SIG-M5 treated with dmso at 0.1 percent for 504 hours (cell line): ENCODE measurements around the gene PLEKHA6.
A peak's percentile ranks its signal among the peaks of the same experiment; 100 is the strongest.
"Not testable (repeated sequence)": the region's sequence is repeated elsewhere in the genome, so short reads cannot be mapped to it uniquely, and the experiment has no call there.

Experiments used
- DNase-seq: peaks from one replicate; lab custom pipeline; 2025; ENCODE audit not compliant: unreplicated experiment; lab: John Stamatoyannopoulos, UW

PLEKHA6 gene

GRCh38 chr1:204246876-204247275 lies 112.9 kb downstream of the PLEKHA6 start:
- no peak for DNase-seq

- no peak for DNase-seq
Observed at GRCh38 chr1:204242920-204243319, 116.8 kb downstream of the PLEKHA6 start.

GRCh38 chr1:204241914-204242313 lies 117.8 kb downstream of the PLEKHA6 start:
- no peak for DNase-seq

GRCh38 chr1:204241050-204241449 lies 118.7 kb downstream of the PLEKHA6 start:
- DNase-seq: peak; percentile 35

GRCh38 chr1:204240233-204240632 lies 119.5 kb downstream of the PLEKHA6 start:
- no peak for DNase-seq

GRCh38 chr1:204239401-204239800 lies 120.3 kb downstream of the PLEKHA6 start:
- DNase-seq: not testable (repeated sequence)

GRCh38 chr1:204238520-204238919 lies 121.2 kb downstream of the PLEKHA6 start:
- not testable (repeated sequence) for DNase-seq

GRCh38 chr1:204237515-204237914 lies 122.2 kb downstream of the PLEKHA6 start:
- DNase-seq: not testable (repeated sequence)

GRCh38 chr1:204232526-204232925 lies 127.2 kb downstream of the PLEKHA6 start:
- DNase-seq: no peak

- no peak for DNase-seq
Observed at GRCh38 chr1:204230211-204230610, 129.5 kb downstream of the PLEKHA6 start.

- no peak for DNase-seq
Observed at GRCh38 chr1:204228896-204229295, 130.8 kb downstream of the PLEKHA6 start.

- DNase-seq: no peak
Observed at GRCh38 chr1:204227996-204228785, 131.5 kb downstream of the PLEKHA6 start.

GRCh38 chr1:204227351-204227750 lies 132.4 kb downstream of the PLEKHA6 start:
- no peak for DNase-seq

- DNase-seq: peak; percentile 70
Observed at GRCh38 chr1:204225841-204226735, 133.6 kb downstream of the PLEKHA6 start.

GRCh38 chr1:204224655-204225054 lies 135.1 kb downstream of the PLEKHA6 start:
- no peak for DNase-seq

GRCh38 chr1:204223129-204223860 lies 136.4 kb downstream of the PLEKHA6 start:
- DNase-seq: no peak

GRCh38 chr1:204222764-204223055 lies 137.0 kb downstream of the PLEKHA6 start:
- DNase-seq: no peak

GRCh38 chr1:204222006-204222763 lies 137.5 kb downstream of the PLEKHA6 start:
- no peak for DNase-seq

- no peak for DNase-seq
Observed at GRCh38 chr1:204221271-204221670, 138.5 kb downstream of the PLEKHA6 start.

- peak; percentile 33 for DNase-seq
Observed at GRCh38 chr1:204219971-204220616, 139.6 kb downstream of the PLEKHA6 start.
